Middle frontal gyrus (tissue), 1 donor: ENCODE data around the gene GPRIN3.
"Not testable (repeated sequence)": the region's sequence is repeated elsewhere in the genome, so short reads cannot be mapped to it uniquely, and the experiment has no call there.

ENCODE experiments used
- DNase-seq: peaks from one replicate; pipeline ENCODE4 v3.0.0-alpha.2; 2015; ENCODE audit warnings: low spot score; ENCODE audit errors: extremely low spot score

The GPRIN3 gene

DNA sequence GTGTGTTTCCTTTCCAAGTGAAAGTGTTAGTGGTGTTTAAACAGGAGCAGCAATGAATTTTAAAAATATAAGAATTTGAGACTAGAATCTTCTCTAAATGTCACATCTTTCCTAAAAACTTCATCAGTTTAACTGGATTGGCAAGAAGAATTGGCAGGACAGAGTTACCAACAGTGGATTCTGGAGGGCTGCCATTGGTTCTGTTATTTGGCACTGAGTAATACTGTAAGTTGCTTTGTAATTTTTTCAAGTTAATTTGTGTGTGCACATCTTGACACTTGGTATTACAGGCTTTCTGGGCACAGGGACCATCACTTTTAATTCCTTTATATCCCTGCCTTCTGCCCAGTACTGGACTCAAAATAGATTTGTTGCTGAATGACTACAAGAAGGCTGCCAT, 4.5 kb upstream of the GPRIN3 start:
- DNase-seq = no peak

DNA sequence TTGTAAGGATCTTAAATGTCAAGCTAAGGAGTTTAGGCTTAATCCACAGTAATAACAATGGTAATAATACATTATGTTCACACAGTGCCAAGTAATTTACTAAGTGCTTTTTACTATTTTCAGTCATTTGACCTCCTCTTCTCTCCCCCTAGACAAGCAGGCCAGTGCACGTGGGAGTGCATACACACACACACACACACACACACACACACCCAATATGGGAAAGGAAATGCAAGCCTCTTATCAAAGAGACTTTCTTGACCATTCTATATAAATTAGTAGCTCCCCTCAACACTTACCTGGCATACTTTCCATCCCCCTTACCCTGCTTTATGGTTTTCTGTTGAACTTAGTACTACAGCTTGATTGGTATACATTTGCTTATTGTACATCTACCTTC, 3.8 kb upstream of the GPRIN3 start:
- no peak for DNase-seq

DNA sequence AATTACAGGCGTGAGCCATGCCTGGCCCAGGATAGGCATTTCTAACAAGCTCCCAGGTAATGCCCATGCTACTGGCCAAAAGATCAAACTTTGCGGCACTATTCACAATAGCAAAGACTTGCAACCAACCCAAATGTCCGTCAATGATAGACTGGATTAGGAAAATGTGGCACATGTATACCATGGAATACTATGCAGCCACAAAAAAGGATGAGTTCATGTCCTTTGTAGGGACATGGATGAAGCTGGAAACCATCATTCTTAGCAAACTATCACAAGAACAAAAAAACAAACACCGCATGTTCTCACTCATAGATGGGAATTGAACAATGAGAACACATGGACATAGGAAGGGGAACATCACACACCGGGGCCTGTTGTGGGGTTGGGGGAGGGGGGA, 1.6 kb upstream of the GPRIN3 start:
- not testable (repeated sequence) for DNase-seq

DNA sequence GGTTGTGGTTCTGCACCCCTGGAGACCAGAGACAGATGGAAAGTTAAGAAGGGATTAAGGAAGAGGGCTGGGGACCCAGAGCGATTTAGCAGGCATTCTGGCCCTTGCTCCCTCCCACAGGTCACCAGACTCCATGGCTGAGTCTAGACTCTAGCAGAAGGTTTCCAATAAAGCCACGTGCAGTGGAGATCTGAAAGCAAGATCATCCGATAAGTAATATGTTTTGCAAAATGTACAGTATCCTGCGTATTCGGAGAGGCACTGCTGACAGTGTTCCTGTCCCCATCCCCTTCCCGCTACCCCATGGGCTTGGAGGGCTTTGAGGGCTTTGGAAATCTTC, 531 bp upstream of the GPRIN3 start:
- no peak for DNase-seq

DNA sequence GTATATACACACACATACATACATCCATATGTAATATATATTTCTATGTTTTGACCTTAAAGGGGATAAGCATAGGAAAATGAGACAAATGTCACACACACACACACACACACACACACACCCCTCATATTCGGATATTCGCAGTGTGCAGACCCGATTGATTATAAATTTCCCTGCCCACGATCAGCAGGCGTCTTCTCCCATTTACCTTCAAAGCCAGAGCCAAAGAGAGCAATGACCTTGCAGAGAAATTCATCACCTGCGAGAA, 488 bp downstream of the GPRIN3 start:
- DNase-seq = no peak

DNA sequence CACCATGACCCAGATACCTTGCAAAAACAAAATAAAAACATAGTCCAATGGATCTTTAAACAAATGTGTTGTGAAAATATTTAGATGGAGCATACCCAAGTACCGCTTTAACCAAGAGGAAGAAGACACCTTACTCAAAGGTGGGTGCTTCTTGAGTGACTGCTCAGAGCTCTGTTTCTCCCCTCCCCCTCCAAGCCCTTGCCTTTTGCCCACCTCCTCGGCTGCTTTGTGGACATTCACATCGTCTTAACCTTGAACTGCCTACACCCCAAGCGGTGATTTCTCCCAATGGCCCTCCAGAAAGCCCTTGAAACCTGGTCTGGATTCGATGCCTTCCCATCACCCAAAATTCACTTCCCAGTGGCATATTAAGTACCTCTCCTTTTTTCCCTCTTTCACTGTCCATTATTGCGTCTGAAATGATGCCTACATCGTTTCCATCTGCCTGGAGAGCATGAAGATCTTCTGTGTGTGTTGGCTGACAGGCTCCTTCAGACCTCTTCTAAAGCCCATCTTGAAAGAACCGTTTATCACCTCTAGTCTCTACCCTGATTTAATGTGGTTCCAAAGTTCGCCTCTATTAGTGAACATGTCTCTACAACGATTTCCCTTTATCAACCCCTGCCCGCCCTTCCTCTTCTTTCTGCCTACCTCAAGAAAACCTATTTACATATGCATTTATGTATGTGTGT, 968 bp downstream of the GPRIN3 start:
- DNase-seq = no peak

DNA sequence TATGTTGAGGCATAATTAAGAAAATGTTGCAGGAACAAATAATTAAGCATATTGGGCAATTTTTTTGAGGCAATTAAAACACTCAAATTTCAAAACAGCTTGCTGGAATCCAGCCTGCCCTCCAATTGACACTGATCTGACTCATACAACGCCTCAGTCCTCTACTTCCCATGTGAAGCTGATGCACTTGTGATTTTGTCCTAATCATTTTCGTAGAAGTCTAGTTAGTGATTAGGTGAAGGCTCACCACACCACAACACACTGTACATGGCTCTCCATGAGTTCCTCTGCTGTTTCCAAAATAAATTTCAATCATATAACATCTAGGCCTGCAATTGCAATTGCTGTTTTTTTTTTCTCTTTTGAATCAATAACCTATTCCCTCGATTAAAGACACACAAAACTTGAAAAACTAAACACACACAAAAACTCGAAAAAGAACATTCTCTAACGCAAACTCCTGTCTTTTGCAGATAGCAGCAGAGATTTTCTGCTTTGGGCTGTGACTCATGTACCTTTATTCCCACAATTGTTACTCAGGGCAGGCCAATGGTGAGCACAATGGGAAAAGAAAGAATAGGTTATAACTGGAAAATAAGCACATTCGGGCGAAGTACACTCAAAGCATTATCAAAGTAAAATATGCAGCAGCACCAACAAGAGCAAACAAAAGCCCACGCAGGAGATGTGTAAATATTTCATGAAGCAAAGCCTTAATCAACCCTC, 1.7 kb downstream of the GPRIN3 start:
- DNase-seq = no peak

DNA sequence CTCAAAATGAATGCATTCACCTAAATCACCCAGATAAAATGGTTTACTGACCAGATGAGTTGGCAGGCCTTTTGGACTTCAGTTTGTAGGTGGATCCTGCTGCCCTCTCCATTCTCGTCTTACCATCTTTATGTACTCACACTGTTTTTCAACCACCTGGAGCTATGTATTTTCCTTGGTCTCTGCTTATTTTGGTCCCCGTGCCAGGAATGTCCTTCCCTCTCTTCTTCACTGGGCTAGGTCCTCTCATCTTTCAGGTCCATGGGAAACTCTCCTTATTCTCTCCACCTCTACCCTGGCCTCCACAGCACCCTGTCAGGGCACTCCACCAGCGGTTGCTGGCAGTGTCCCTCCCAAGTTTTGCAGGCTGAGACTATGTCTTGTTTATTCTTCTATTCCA, 2.6 kb downstream of the GPRIN3 start:
- DNase-seq = no peak

DNA sequence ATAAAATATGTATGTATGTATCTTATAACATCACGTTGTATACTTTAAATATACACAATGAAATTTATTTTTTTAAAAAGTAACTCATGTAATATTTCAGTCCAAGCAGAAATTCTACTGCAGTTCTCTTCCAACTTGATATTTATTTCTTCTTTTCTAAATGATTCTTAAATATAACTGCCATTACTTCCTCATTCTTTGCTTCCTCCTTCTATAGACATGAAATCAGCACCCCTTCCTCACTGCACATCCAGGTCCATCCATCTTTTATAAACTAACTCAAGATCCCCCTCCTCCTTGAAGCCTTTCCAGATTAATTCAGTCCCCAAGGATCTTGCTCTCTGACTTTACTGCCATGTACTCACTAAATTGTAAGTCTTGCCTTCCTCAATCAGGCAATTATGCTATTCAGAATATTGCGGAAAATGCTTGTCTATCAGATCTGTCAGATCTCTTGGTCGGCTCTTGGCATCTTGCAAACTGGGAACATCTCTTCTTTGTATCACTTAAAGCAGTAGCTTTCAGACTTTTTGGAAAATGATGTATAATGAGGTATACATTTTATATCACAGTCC, 3.7 kb downstream of the GPRIN3 start:
- DNase-seq = no peak

DNA sequence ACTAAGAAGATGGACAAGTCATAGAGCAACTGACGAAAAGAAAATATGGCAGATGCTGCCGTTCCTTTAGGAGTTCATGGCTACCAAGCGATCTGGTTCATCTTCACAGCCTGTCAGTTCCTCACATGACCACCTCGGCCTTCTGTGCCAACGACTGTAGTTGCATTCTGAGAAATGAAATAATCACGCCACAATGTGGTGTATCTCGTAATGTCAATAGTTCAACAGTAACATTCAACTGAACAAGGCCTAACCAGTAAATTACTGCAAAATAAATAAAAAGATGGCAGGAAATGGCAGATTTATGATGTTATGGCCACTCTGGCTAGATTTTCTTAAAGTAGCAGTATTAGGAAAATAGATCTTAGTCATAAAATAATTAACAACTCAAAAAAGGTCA, 4.4 kb downstream of the GPRIN3 start:
- DNase-seq = no peak

DNA sequence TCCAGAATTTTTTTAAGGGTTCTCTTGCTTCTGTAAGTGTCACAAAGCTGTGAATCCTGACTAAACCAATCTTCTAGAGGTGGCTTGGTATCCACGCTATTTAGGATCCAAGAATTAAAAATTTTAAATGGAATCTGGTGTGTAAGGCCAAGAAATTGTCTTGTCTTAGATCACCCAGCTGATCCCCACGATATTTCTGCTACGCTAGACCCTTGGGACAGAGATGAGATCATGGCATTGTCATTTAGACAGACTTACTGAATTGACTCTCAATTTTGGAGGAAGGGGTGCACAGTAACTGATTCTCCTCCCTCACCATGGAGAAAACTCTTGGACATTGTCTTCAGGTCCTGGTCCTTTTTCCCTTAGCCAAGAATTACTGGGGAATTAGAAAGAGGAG, 5.7 kb downstream of the GPRIN3 start:
- no peak for DNase-seq

DNA sequence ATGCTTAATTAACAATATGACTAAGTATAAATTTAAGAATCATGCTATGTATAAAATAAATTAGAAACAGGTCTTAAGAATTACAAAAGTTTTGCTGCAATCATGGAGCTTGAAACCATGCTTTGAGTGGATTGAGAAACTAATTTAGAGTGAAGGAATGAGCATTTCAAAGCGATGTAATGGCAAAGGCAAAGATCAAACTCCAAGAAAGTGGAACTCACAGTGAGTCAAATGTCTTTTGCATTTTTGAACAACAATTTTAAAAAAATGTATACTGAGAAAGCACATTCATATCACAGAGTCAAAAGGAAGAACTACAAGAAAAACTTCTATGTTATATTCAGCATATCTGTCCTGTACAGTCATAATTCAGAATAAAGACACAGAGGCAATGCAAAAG, 6.6 kb downstream of the GPRIN3 start:
- DNase-seq = no peak

DNA sequence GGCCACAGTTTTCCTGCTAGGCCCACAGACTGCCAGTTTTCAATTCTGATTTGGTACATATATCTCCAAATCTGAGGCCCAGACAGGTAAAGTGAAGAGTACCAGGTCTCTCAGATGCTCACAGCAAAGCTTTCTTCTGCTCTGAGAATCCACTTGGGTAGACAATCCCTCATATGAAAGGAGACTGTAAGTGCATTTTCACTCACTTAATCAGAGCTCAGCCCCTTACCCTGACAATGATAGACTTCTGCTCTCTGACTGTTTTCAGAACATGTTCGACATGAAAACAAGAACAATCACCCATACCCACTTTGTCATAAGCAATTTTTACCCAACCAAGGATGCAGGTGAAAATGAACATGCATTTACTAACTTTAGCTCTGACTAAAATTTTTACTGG, 7.1 kb downstream of the GPRIN3 start:
- DNase-seq = no peak

DNA sequence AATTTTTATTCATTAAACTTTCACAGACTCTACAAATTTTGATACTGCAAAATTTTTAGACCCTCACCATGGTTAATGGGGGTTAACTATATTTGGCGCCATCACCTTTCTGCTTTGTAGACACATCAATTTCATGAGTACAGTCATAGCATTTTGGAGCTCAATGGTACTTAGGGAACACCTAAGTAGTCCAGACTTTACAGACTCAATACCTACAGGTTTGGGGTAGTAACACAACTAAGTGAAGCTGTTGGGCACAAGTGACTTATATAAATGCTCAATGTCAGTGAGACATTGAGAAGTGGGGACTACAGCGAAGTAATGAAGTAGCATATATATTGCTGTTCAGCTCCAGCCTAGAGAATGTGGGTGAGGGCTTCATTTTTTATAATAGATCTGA, 7.5 kb downstream of the GPRIN3 start:
- no peak for DNase-seq

DNA sequence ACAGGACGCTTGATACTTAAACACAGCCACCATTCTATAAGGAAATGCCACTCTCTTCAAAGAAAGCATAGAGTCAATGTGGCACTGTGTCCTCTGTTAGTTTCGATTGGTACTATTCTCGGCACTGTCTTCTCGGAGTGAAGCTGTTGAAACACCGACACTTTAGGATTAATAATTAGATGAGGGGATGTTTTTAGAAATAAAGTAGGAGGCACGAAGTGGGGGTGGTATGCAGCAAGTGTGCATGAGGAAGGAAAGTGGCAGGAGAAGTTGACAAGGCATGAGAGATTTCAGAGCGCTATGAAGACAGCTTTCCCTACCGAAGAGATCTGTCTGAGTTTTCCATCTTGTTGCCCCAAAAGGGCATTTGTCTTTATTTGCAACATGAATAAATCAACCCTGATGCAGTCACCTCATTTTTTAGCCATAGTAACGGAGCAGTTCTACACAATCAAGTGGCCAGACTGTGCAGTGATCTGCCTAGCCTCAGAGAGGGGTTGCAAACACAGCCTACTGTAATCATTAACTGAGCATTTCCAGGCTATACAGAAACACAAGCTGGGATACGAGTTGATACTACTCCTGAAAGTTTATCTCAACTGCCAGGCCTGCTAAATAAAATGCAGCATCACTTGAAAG, 8.3 kb downstream of the GPRIN3 start:
- DNase-seq = no peak

DNA sequence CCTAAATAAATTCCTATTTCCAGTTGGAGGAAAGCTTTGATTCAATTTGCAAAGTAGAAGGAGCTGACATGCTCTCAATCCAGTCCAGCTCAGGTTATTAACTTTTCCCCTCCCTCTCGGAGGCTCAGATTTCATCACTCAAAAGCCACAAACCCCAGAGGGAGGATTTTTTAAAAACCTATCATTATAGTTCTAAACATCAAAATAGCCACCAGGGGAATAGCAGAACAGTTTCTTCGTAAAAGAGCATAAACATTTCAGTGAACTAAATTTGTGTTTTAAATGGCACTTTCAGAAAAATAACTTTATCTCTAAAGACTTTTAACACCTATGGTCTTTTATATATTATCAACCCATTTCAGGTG, 8.8 kb downstream of the GPRIN3 start:
- DNase-seq = no peak

DNA sequence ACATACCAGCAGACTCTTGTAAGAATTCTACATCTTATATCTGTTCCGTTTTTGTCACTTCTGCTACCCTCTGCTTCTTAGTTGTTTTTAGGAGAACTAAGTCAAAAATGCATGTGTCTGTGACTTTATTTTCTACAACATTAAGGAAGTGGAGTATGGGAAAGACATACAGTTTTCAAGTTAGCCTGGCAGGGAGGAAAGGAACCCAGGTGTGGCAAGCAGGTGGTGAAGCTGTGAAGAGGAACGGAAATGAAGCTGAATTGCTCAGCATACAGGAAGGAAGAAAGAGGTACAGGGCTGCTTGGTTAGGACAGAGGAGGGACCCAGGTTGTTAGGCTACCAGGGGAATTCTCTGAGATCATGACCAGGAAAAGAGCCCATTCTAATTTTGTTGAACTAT, 9.4 kb downstream of the GPRIN3 start:
- no peak for DNase-seq

DNA sequence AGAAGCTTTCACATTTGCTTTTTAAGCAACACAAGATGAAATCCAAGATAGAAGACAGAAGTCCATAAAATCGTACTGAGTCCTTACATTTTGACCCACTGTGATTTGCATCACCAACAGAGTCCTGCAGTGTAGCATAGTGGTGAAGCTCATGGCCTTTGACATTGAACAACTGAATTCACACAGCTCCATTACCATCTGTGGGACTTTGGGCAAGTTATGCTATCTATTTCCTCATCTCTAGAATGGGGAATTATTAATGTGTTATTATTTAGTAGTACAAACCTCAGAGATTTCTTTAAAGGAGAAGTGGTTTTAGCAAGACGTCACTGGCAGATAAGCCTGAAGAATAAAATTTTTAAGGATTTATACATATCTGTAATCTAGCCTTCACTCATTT, 10.7 kb downstream of the GPRIN3 start:
- no peak for DNase-seq

DNA sequence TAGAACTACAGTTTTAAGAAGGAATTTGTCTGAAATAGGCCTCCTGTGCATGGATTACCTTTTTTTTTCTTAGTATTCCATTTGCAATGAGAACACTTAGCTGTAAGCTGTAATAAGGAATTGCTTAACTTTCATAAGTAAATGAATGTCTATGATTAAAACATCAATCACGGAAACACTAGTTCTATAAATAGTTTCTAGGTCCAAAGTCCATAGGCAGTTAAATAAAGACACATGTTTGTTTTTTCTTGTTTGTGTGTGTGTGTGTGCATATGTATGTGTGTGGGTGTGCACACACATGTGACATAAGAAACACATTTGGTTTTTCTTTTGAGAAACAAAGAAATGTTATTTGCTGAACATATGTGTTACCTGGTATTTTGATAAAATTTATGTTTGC, 11.2 kb downstream of the GPRIN3 start:
- no peak for DNase-seq

DNA sequence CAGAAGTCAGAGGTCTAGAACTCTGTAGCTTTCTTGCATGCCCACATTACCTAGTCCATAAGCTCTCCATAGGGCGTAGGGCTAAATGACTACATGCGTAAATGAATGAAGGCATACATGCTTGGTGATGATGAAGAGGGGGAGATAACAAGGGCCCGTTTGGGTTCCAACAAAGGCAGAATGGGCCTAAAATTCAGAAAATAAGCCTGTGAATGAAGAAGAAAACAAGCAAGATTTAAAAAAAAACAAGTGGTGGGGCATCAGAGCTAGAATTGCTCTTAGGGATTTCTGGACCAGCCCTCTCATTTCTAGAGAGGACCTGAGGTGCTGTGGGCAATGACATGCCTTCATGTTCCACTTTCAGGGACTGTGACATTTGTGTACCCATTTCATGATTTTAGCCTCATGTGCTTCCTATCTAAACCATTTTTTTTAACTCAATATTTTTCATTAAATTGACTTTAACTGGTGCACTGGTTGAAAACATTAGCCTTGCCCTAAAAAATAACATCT, 12.1 kb downstream of the GPRIN3 start:
- DNase-seq = no peak

DNA sequence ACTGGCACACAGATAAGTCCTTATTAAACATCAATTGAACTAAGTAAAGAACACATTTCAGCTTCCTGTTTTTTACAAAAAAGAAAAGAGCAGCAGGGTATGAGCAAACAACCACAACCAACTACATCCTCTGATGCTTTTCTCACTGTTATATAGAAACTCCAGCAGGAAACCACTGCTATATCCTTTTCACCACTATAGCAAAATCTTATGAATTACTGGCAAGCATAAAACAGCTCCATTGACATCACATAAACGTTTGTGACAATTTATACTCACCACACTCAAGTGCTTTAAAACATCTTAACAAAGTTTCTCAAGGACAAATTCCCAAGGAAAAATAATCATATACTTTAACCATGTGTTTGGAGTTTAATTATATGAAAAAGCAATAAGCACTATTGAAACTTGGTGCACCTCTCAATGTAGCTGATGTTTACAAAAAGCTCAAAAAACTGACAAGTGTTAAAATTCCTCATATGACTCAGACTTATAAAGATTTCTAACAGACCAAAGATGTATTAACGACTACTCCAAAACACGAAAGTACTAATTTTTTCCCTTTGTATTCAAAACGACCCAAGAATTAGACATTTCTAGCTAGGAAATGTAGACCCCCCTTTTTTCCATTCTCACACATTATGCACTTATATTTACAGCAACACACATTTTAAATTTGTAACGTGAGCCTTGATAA, 12.9 kb downstream of the GPRIN3 start:
- DNase-seq = no peak

DNA sequence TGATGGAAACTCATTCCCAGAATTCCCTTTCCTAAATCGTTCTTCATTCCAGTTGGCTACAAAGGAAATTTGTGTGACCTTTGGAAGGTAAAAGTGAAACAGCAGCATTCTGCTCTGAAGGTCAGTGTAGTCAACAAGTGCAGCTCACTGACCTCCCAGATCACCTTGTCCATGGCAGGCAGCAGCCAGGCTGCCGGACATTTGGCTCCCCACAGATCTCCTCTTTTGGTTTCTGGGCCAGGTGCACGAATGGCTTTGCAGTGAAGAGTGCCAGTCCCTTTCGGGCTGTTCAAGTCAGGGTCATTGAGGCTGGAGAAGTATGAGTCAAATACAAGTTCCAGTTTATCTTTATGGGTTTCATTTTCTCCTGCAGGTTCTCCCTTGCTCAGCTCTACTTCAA, 14.3 kb downstream of the GPRIN3 start:
- no peak for DNase-seq
